GM19328 (cell line): ENCODE results near the gene KCNK15.
"Not testable (repeated sequence)": the region's sequence is repeated elsewhere in the genome, so short reads cannot be mapped to it uniquely, and the experiment has no call there.

ENCODE experiments used
- ATAC-seq: cut with Tn5 transposase; IDR thresholded peaks from one replicate; pipeline ENCODE4 v1.9.1; 2021; ENCODE audit warnings: mild to moderate bottlenecking, moderate library complexity; ENCODE audit not compliant: unreplicated experiment

The KCNK15 gene

GRCh38 chr20:44758247-44759101 lies 12.8 kb downstream of the KCNK15 start:
- ATAC-seq, result no peak

- no peak for ATAC-seq
Measured at GRCh38 chr20:44759595-44759994, 13.9 kb downstream of the KCNK15 start.

- no peak for ATAC-seq
Measured at GRCh38 chr20:44761423-44761822, 15.8 kb downstream of the KCNK15 start.

GRCh38 chr20:44762466-44763140 lies 16.9 kb downstream of the KCNK15 start:
- no peak for ATAC-seq

- ATAC-seq, result not testable (repeated sequence)
Measured at GRCh38 chr20:44763798-44764197, 18.1 kb downstream of the KCNK15 start.

GRCh38 chr20:44765091-44765490 lies 19.4 kb downstream of the KCNK15 start:
- ATAC-seq, result no peak

GRCh38 chr20:44765701-44766347 lies 20.2 kb downstream of the KCNK15 start:
- ATAC-seq, result no peak

GRCh38 chr20:44768256-44768655 lies 22.6 kb downstream of the KCNK15 start:
- ATAC-seq, result no peak

GRCh38 chr20:44768854-44769480 lies 23.3 kb downstream of the KCNK15 start:
- ATAC-seq, result no peak

GRCh38 chr20:44769481-44769863 lies 23.8 kb downstream of the KCNK15 start:
- no peak for ATAC-seq

- ATAC-seq, result no peak
Measured at GRCh38 chr20:44770484-44771171, 25.0 kb downstream of the KCNK15 start.

GRCh38 chr20:44771172-44771535 lies 25.5 kb downstream of the KCNK15 start:
- no peak for ATAC-seq

GRCh38 chr20:44772636-44773035 lies 27.0 kb downstream of the KCNK15 start:
- ATAC-seq, result no peak

GRCh38 chr20:44773070-44773829 lies 27.6 kb downstream of the KCNK15 start:
- no peak for ATAC-seq

GRCh38 chr20:44776980-44777379 lies 31.3 kb downstream of the KCNK15 start:
- no peak for ATAC-seq

GRCh38 chr20:44780226-44780625 lies 34.6 kb downstream of the KCNK15 start:
- ATAC-seq, result no peak

GRCh38 chr20:44781118-44781517 lies 35.5 kb downstream of the KCNK15 start:
- ATAC-seq, result no peak

- ATAC-seq, result no peak
Measured at GRCh38 chr20:44781791-44782190, 36.1 kb downstream of the KCNK15 start.

GRCh38 chr20:44784688-44785087 lies 39.0 kb downstream of the KCNK15 start:
- ATAC-seq, result no peak

GRCh38 chr20:44785768-44786167 lies 40.1 kb downstream of the KCNK15 start:
- no peak for ATAC-seq
